Cardiac septum (tissue), 1 donor: ENCODE results near the gene MAP4K4. TPM values are rescaled to one million over a fixed set of nuclear protein-coding genes. Genes with fewer than 3 reads are reported as not detected.
"Not testable (repeated sequence)": the region's sequence is repeated elsewhere in the genome, so short reads cannot be mapped to it uniquely, and the experiment has no call there.

ENCODE experiments used
- DNase-seq: peaks from one replicate; pipeline ENCODE4 v3.0.0-alpha.2; 2020; ENCODE audit warnings: low spot score
- intact Hi-C: fragments of 100-400 bp; cut with DNase I; formaldehyde crosslinking; loops from one replicate; pipeline ENCODE4 v1.14.0; 2022
- total RNA-seq: library from RNA; stranded (reverse); fragmentation: NEBNext Ultra II Directional; extraction: Animal tissue kit (Norgen Biotek cat#: 25700); gene quantifications from one replicate; pipeline ENCODE4 v1.2.1, GENCODE V29; 2021
- donor health status: DM: no; HTN: no; CAD: no.

The MAP4K4 gene
- total RNA-seq, 1 donor from 2014 or later: 135 TPM

DNA sequence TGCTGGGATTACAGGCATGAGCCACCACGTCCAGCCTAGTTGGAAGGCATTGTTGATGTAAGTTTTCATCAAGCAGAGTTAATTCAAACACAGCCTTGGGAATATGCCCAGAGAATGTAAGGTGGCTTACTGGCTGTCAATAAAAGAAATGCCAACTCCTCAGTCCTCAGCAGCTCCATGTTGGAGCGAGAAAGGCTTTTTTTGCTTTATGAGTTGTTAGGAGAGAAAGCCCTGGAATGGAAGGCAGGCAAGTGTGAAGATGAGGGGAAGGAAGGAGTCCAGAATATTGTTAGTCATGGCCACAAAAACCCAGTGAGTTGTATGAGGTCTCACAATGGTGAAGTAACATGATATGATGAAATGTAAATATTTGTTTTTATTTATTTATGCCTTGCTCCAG is 57.1 kb downstream of the MAP4K4 start:
- no peak for DNase-seq
- intact Hi-C loops: no loop called here

DNA sequence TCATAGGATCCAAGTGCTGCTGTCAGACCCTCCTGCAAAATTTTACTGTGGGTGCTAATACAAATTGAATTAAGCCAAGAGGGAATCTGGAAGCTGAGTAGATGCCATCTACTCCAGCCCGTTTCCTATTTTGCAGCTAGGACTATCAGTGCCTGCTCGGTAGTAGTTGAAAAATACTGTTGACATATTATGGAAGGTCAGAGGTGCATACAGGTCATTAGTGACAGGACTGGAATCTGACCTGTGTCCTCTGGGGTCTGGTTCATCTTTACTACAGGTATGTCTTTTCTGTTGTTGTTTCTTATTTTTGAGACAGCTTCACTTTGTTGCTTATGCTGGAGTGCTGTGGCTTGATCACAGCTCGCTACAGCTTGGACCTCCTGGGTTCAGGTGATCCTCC is 58.8 kb downstream of the MAP4K4 start:
- no peak for DNase-seq
- intact Hi-C loops: no loop called here

DNA sequence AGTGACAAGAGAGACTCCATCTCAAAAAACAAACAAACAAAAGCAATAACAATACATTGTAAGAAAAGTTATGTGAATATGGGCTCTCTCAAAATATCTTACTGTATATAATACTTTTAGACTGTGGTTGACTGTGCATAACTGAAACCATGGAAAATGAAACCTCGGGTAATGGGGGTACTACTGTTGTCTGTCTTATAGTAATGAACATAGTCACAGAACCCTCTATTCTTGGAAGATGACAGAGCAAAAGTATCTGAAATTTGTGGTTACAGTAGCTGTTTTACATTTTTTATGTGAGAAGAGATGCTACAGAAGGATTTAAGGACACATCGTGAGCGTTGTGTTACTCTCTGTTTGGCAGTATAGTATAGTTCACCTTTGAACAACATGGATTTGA is 60.5 kb downstream of the MAP4K4 start:
- intact Hi-C loops: no loop called here
- no peak for DNase-seq

DNA sequence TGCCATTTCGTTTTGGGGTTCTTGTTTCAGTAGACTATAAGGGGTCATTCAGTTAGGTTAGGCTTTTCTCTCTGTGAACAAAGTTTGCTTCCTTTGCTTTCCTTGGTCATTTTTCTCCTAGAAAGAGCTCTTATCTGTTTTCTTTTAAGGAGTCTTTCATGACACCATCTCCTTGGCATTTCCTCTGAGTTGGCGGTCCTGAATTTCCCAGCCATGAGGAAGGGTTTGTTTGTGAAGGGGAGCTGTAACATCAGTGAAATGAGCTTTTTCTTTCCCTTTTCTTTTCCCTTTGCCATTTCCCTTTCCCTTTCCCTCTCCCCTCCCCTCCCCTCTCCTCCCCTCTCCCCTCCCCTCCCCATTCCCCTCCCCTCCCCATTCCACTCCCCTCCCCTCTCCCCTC is 61.7 kb downstream of the MAP4K4 start:
- intact Hi-C loops: no loop called here

DNA sequence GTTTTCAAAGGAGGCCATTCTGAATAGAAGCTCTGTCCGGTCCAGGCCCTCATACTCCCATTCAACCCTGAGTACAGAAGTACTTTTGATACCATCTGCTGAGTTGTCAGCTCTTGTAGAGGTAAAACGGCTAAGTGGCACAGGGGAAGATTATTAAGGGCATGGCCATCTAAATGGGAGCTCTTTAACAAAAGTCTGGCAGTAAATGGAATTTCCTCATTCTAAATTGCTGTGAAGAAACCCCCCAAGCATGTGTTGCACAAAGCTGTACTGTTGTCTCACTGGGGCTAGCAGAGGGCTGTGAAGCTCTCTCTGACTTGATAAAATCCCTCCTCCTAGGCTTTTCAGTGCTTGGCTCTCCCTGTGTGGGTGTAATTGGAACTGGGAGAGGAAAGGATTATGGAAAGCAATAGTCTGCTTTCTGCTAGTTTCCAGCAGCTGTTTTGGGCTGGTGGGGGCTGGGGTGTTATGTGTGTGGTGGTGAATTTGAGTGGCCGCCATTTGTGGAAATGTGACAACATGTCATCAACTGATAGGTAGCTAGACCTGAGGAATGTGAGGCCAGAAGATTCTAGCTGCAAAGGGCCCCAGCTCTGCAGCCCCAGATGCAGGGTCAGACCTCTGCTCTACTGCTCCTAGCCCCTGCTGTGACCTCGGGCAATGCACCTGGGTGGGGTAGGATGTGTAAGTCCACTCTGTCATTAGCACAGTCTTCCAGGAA is 65.1 kb downstream of the MAP4K4 start:
- intact Hi-C loops: no loop called here
- no peak for DNase-seq

More for the DNA sequence above, 61.7 kb downstream of the MAP4K4 start:
- no peak for DNase-seq

DNA sequence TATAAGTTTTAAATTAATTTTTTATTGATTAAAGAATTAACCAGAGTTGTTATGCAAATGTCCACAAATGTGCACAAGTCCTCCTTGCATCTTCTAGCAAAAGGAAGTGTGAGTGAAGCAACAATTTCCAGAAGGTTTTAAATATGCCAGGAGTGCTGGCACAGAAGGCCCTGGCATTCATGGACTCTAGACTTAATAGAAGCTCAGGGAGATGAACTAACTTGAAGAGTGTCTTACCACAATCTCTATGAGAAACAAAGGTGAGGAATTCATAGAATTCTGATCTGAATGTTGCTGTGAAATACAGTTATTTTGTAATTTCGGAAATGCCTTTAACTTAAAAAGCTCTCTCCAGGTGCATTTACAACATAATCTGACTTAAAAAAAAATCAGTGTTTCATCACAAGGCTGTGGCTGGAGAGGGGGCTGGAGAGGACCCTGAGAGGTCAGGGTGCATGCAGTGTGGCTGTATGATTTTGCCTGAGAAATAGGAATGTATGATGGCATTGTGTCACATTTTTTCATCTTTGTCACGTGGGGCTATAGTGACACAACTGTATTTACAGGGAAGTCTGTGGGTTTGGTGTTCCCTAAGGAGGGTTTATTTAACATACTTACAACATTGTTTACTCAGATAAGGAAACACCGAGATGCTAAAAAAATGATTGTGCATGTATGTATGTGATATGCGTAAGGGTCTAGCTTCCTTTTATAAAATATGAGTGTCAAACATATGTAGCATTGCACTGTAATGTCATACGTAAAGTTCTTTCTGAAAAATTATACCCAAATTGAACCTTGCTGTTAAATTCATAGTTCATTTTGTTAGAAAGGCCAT is 66.2 kb downstream of the MAP4K4 start:
- intact Hi-C loops: no loop called here
- DNase-seq: no peak

DNA sequence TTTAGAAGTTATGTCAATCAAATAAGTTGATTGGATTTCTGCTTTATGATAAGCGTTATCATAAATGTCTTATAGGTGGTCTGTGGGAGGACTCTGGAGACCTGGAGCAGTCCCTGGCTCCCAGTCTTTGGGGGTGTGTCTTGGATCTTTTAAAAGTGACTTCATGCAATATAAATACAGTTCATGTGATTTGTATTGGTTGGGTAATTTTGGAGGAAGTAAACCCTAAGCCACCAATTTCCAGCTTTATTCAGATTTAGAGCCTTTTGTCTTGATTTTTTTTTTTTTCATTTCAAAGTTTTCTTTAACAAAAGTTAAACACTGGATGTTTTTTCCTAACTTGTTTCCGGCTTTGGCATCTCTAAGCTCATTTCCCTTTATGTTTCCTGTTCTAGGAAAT is 68.8 kb downstream of the MAP4K4 start:
- no peak for DNase-seq
- intact Hi-C loops: loop anchor here (5.0 kb wide), 1 partner anchor 69 kb away; the partner anchor contains the start of gene MAP4K4

DNA sequence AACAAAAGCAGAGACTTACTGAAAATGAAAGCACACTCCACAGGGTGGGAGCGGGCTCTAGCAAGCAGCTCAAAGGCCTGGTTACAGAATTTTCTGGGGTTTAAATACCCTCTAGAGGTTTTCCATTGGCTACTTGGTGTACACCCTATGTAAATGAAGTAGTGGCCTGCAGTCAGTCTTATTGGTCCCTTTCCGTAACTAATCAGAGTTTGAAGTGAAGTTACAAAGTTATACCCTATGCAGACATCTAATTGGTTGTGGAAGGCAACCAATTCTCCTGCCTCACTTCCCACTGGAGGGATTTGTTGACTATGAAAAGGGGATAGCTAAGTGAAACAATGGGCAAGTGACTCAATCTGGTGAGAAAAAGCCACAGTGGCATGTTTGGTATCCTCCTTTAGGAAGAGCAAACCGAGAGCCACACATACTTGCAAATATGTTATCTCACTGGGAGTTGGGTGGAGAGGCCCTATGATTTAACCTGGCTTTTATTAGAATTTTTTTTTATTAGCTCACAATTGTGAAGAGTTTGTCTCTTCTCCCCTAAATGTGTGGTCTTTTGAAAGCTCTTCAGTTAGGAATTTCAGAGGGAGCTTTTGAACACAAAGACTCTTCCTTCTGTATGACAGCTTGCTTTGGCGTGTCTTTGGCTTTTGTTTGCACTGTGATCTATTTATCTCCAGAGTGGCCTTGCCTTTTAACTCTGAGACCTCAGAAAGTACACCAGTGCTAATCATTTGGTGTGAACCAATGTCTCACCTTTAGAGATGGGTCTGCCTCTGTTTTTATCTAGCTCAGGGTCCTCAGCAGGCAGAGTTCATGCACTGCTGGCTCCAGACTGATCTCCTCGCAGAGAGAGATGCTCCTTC is 69.6 kb downstream of the MAP4K4 start:
- intact Hi-C loops: loop anchor here (5.0 kb wide), 1 partner anchor 70 kb away; the partner anchor contains the start of gene MAP4K4

DNA sequence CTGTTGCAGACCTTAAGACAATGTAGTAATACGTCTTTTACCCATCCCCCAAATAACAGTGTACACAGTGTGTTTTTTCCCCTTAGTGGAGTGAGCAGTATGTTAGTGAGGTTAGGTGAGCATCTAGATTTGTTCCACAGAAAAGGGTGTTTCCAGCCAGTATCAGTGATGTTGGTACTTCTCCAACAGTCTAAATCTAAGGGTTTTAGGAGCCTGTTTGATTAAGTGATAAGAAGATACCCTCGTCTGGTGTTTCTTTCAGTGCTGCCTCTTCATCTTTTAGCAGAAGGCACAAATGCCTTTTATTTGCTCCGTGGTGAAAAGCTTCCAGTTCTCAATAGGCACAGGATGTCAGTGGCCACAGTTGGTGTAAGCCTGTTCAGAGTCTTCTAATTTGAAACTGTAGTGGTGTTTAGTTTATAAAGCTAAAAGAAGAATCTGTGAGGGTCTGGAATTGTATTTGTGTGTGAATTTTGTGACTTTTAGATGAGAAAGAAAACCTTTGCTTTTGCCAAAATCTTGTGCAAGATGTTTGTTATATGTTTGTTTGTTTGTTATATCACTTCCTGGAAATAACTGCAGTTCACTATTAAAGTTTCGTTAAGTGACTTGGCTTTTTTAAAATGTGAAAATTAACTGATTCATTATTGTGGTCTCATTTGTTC is 71.2 kb downstream of the MAP4K4 start:
- no peak for DNase-seq
- intact Hi-C loops: loop anchor here (5.0 kb wide), 1 partner anchor 71 kb away; the partner anchor contains the start of gene MAP4K4

More for the DNA sequence above, 69.6 kb downstream of the MAP4K4 start:
- no peak for DNase-seq

DNA sequence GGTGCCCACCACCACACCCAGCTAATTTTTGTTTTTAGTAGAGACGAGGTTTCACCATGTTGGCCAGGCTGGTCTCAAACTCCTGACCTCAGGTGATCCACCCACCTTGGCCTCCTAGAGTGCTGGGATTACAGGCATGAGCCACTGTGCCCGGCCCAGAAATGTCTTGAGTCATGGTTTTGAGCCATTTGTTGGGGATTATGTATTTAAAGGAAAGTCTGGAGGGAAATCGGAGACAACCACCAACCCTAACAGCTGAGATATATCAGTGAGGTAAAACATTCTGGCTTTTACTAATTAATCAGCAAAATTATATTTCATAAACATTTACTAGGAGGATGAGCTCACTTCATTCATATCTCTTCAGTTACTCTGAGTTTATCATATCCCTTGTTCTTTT is 72.2 kb downstream of the MAP4K4 start:
- intact Hi-C loops: loop anchor here (5.0 kb wide), 2 partner anchors 48 to 72 kb away; partner anchors contain the start of gene MAP4K4
- DNase-seq: not testable (repeated sequence)

DNA sequence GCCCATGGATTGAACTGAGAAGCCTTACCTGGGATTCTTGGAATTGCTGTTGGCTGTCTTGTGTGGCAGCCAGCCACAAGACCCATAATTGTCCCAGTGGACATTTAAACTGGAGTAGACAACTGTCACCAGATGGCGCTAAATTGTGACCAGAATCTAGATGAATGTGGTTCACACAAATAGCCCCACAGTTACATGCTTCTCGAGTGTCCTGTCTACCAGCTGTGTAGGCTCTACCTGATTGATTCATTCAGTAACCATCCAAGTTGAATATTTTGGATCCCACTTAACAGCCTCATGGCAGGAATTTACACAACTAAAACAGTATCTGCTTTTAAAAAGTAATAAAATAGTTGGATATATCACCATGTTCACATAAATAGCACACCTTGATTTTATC is 73.2 kb downstream of the MAP4K4 start:
- DNase-seq: no peak
- intact Hi-C loops: loop anchor here (5.0 kb wide), 1 partner anchor 47 kb away; no protein-coding TSS in a partner anchor

DNA sequence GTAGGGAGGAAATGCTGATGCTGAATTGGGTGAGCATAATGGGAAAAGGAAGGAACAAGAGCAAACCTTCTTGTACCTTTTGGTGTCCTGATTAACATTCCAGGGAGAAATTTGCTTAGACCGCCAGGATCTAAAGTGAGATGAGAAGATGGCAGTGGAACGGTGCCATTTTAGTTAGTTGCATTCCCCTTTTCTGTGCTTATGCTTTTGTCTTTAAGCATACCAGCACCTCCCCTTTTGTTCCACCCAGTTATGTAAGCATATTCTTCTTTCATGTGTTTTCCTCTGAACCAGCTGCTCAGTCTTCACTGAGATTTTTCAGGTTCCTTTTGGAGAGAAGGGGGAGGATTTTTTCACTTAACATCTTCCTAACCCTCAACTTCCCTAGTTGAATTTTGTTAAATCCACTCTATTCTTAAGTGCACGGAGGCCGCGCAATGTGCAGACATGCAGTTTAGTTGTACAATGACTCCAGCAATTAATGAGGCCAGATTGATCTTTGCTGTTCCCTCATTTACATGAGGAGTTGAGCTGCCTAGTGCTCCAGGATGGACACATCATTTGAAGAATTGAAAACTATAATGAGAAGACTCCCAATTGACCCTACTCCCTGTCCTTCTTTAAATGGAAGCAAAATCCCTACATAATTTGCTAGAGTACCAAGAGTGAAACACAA is 73.9 kb downstream of the MAP4K4 start:
- intact Hi-C loops: loop anchor here (5.0 kb wide), 1 partner anchor 46 kb away; no protein-coding TSS in a partner anchor
- no peak for DNase-seq

DNA sequence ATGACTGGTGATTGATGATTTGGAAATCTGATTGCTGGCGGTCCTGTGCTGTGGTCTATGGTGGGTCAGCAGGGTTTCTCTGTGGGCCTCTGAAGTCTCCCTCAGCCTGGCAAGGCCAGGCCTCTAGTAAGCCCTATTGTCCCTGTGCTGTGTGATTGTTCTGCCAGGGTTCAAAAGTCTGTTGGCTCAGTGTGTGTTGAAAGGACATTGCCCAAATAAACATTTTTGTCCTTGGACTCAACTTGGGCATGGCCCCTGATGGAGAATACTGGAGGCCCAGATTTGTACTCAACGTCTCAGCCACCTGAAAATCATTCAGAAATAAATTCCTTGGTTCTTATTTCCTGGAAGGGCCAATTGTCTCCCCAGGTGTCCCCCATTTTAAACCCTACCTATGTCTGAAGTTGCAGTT is 74.4 kb downstream of the MAP4K4 start:
- no peak for DNase-seq
- intact Hi-C loops: loop anchor here (5.0 kb wide), 1 partner anchor 45 kb away; no protein-coding TSS in a partner anchor

DNA sequence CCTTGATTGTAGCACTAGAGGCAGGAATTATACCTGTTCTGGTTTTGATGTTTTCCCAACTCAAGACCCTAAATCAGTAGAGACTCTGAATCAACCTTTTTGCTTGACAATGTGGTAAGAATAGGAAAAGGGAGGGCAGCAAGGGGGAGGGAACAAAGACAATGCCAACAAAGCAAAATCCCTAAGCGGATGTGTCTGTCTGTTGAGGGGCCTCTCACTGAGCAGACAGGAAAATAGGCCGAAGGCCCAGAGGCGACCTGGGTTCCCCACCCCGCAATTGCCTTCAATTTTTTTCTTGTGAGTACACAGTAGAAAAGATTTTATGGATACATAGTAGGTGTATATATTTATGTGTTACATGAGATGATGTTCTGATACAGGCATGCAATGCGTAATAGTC is 75.6 kb downstream of the MAP4K4 start:
- DNase-seq: no peak
- intact Hi-C loops: loop anchor here (5.0 kb wide), 1 partner anchor 44 kb away; no protein-coding TSS in a partner anchor

DNA sequence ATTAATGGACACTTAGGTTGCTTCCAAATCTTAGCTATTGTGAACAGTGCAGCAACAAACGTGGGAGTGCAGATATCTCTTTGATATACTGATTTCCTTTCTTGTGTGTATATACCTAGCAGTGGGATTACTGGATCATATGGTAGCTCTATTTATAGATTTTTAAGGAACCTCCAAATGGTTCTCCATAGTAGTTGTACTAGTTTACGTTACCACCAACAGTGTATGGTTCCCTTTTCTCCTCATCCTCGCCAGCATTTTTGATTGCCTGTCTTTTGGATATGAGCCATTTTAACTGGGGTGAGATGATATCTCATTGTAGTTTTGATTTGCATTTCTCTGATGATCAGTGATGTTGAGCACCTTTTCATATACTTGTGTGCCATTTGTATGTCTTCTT is 76.5 kb downstream of the MAP4K4 start:
- not testable (repeated sequence) for DNase-seq

DNA sequence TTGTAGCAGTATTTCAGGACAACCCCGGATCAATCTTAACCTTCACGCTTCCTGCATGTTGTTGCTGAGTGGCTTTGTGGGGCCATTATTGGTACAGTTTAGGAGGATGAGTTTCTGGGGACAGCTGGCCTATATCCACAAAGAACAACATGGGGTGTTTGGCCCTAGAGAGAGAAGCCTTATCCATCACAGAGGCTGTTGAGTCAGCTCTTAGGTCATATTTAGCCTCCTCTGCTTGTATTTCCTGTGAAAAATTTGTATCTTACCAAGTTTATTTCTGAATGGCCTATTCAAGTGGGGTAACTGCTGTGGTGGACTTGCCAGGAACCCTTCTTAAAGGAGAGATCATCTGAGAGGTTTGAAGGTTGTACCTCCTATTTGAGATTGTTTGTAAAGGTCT is 77.6 kb downstream of the MAP4K4 start:
- intact Hi-C loops: no loop called here

More for the DNA sequence above, 76.5 kb downstream of the MAP4K4 start:
- intact Hi-C loops: loop anchor here (5.0 kb wide), 1 partner anchor 43 kb away; no protein-coding TSS in a partner anchor

DNA sequence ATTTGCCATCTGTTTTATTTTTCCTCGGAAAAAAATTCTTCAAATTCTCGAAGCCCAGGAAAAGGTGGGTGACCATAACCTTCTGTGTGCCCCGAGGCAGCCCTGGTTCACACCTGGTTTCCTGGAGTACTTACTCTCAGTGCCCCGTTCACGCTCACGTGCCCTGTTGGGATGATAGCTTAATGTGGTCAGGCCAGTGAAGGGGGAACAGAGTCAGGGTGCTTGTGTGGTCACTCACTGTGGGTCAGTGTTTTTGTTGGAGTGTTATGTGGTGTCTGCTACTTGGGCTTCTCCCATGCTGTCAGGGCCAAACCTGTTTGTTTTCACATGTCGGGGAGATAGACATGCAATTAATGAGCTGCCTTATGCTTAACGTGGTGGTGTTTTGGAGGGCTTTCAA is 78.1 kb downstream of the MAP4K4 start:
- DNase-seq: no peak
- intact Hi-C loops: no loop called here

More for the DNA sequence above, 77.6 kb downstream of the MAP4K4 start:
- DNase-seq: no peak
